ENCODE results near the gene MROH2B.

DNA sequence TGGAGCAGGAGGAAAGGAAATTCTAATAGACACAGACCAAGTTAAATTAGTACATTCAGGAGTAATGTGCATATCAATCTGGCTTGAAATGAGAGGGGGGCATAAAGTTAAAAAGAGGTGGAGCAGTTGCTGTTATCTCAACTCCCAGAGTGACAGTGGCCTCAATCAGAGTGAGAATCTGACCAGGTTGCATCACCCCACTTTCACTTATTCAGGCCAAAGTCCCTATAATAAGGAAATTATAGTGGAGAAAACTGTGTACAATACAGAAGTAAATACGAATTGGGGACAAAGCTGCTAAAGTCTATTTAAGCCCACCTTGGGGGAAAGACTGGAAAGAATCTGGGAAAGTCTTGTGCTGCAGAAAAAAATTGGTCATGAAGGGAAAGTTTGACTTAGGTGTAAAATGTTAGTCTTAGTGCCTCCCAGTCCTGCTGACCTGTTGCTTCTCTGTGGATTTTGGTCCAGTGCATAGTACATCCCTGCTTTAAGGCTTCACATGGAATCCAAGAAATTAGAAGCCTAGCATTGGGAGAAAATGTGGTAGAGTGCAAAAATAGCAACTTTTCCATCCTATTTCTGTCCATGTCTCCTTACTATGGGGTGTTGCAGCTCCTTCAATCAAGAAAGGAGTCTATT is 27.9 kb downstream of the MROH2B start:
- no peak for TF ChIP-seq SPI1 (IDR thresholded peaks at IDR 0.05; ENCODE audit: borderline replicate concordance, low read depth)
- TF ChIP-seq, protein P1, sequence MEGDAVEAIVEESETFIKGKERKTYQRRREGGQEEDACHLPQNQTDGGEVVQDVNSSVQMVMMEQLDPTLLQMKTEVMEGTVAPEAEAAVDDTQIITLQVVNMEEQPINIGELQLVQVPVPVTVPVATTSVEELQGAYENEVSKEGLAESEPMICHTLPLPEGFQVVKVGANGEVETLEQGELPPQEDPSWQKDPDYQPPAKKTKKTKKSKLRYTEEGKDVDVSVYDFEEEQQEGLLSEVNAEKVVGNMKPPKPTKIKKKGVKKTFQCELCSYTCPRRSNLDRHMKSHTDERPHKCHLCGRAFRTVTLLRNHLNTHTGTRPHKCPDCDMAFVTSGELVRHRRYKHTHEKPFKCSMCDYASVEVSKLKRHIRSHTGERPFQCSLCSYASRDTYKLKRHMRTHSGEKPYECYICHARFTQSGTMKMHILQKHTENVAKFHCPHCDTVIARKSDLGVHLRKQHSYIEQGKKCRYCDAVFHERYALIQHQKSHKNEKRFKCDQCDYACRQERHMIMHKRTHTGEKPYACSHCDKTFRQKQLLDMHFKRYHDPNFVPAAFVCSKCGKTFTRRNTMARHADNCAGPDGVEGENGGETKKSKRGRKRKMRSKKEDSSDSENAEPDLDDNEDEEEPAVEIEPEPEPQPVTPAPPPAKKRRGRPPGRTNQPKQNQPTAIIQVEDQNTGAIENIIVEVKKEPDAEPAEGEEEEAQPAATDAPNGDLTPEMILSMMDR (IDR thresholded peaks at IDR 0.05; ENCODE audit: insufficient read depth, low read length): no peak
- TF ChIP-seq POLR2AphosphoS5 (IDR thresholded peaks at IDR 0.05; ENCODE audit: low read depth): no peak
- TF ChIP-seq, protein P2, sequence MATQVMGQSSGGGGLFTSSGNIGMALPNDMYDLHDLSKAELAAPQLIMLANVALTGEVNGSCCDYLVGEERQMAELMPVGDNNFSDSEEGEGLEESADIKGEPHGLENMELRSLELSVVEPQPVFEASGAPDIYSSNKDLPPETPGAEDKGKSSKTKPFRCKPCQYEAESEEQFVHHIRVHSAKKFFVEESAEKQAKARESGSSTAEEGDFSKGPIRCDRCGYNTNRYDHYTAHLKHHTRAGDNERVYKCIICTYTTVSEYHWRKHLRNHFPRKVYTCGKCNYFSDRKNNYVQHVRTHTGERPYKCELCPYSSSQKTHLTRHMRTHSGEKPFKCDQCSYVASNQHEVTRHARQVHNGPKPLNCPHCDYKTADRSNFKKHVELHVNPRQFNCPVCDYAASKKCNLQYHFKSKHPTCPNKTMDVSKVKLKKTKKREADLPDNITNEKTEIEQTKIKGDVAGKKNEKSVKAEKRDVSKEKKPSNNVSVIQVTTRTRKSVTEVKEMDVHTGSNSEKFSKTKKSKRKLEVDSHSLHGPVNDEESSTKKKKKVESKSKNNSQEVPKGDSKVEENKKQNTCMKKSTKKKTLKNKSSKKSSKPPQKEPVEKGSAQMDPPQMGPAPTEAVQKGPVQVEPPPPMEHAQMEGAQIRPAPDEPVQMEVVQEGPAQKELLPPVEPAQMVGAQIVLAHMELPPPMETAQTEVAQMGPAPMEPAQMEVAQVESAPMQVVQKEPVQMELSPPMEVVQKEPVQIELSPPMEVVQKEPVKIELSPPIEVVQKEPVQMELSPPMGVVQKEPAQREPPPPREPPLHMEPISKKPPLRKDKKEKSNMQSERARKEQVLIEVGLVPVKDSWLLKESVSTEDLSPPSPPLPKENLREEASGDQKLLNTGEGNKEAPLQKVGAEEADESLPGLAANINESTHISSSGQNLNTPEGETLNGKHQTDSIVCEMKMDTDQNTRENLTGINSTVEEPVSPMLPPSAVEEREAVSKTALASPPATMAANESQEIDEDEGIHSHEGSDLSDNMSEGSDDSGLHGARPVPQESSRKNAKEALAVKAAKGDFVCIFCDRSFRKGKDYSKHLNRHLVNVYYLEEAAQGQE (IDR thresholded peaks at IDR 0.05; ENCODE audit: insufficient replicate concordance, low read depth): no peak
